PC-9 (cell line): ENCODE data around the gene GTF3C1.

Experiments
- EZH2 ChIP-seq: fragments of 200-600 bp; sonication (generic); IDR thresholded peaks from 2 replicates; pipeline ENCODE4 v1.8.0; 2017; ENCODE audit warnings: antibody characterized with exemption, low read depth
- TF ChIP-seq, protein P1 (sequence below): fragments of 200-600 bp; sonication (generic); conservative IDR thresholded peaks from 2 replicates; pipeline ENCODE4 v1.6.1; 2017; ENCODE audit warnings: mixed run types, antibody characterized with exemption, mild to moderate bottlenecking, moderate library complexity

DNA sequence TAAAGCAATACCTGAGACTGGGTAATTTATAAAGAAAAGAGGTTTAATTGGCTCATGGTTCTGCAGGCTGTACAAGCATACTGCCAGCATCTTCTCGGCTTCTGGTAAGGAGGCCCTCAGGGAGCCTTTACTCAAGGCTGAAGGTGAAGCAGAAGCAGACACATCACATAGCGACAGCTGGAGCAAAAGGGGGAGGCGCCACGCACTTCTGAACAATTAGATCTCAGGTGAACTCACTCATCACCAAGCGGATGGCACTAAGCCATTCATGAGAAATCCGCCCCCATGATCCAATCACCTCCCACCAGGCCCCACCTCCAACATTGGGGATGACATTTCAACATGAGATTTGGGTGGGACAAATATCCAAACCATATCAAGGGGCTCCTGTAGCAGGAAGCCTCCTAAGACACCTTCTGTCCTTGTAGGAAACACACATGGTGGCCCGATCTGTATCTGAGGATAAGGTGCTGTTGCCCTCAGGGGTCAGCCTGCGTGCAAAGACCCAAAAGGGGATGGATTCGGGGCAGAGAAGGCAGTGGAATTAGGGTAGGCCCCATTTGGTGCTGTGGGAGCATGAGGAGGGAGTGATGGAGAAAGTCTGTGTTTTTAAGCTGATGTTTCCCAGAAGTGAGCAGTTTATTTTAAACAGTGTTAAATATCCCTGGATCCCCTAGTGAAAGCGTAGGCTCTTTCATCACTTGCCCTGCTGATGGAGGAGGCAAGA, 124.8 kb downstream of the GTF3C1 start:
- TF ChIP-seq, protein P1, sequence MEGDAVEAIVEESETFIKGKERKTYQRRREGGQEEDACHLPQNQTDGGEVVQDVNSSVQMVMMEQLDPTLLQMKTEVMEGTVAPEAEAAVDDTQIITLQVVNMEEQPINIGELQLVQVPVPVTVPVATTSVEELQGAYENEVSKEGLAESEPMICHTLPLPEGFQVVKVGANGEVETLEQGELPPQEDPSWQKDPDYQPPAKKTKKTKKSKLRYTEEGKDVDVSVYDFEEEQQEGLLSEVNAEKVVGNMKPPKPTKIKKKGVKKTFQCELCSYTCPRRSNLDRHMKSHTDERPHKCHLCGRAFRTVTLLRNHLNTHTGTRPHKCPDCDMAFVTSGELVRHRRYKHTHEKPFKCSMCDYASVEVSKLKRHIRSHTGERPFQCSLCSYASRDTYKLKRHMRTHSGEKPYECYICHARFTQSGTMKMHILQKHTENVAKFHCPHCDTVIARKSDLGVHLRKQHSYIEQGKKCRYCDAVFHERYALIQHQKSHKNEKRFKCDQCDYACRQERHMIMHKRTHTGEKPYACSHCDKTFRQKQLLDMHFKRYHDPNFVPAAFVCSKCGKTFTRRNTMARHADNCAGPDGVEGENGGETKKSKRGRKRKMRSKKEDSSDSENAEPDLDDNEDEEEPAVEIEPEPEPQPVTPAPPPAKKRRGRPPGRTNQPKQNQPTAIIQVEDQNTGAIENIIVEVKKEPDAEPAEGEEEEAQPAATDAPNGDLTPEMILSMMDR: no peak
- TF ChIP-seq EZH2: no peak
